Endodermal cell (in vitro differentiated cells): ENCODE data around the gene C1orf198. TPM values are rescaled to one million over a fixed set of nuclear protein-coding genes. Genes with fewer than 3 reads are reported as not detected.

Experiments
- DNase-seq: peaks from one replicate; pipeline ENCODE4 v3.0.0-alpha.2; 2017
- H3K27ac ChIP-seq: 2 replicates; pipeline ENCODE4 v1.5.1; 2013; ENCODE audit warnings: mild to moderate bottlenecking, low read depth, low read length, moderate library complexity
- H3K27me3 ChIP-seq: 2 replicates; pipeline ENCODE4 v1.6.1; 2013; ENCODE audit warnings: mild to moderate bottlenecking, low read length, moderate library complexity; ENCODE audit not compliant: insufficient read depth, control insufficient read depth, poor library complexity, severe bottlenecking
- H3K36me3 ChIP-seq: 2 replicates; pipeline ENCODE4 v1.7.0; 2013; ENCODE audit warnings: mild to moderate bottlenecking, low read length, moderate library complexity; ENCODE audit not compliant: control insufficient read depth, insufficient read depth
- H3K4me1 ChIP-seq: one replicate; pipeline ENCODE4 v1.7.0; 2013; ENCODE audit warnings: low read length; ENCODE audit not compliant: control insufficient read depth, insufficient read depth
- H3K4me3 ChIP-seq: 2 replicates; pipeline ENCODE4 v1.5.1; 2013; ENCODE audit warnings: mild to moderate bottlenecking, low read length, moderate library complexity
- H3K9ac ChIP-seq: 2 replicates; pipeline ENCODE4 v1.6.1; 2013; ENCODE audit warnings: mild to moderate bottlenecking, low read length, moderate library complexity; ENCODE audit not compliant: poor library complexity, severe bottlenecking; ENCODE audit errors: extremely low read depth
- H3K9me3 ChIP-seq: 2 replicates; pipeline ENCODE4 v1.6.1; 2013; ENCODE audit warnings: mild to moderate bottlenecking, low read length, moderate library complexity; ENCODE audit not compliant: control insufficient read depth
- H3K27ac Mint-ChIP-seq: 2 replicates; pipeline ENCODE4 v1.8.0; 2020; ENCODE audit warnings: mixed read lengths
- H3K27me3 Mint-ChIP-seq: 2 replicates; pipeline ENCODE4 v1.8.0; 2021; ENCODE audit warnings: mild to moderate bottlenecking, mixed read lengths; ENCODE audit not compliant: insufficient read depth
- H3K36me3 Mint-ChIP-seq: 2 replicates; pipeline ENCODE4 v1.8.0; 2020; ENCODE audit warnings: low read depth, mixed read lengths
- H3K4me1 Mint-ChIP-seq: 2 replicates; pipeline ENCODE4 v1.8.0; 2020; ENCODE audit warnings: mixed read lengths
- H3K4me3 Mint-ChIP-seq: 2 replicates; pipeline ENCODE4 v1.8.0; 2020; ENCODE audit warnings: mild to moderate bottlenecking, moderate library complexity, mixed read lengths
- H3K9me3 Mint-ChIP-seq: 2 replicates; pipeline ENCODE4 v1.8.0; 2020; ENCODE audit warnings: mild to moderate bottlenecking, mixed read lengths
- CTCF ChIP-seq: fragments of 200-600 bp; sonication (generic); conservative IDR thresholded peaks from 2 replicates; pipeline ENCODE4 v1.5.0; 2021; ENCODE audit warnings: antibody characterized with exemption, mild to moderate bottlenecking
- WGBS, 2 experiments: methylation state at CpG; one replicate each; pipeline versions ENCODE4 v1.1.5 to v1.1.7; 2013; ENCODE audit warnings: missing lambda C conversion rate in 2 of 2, mixed read lengths in 1 of 2; ENCODE audit not compliant: insufficient coverage in 1 of 2, insufficient read length in 1 of 2; 5-methylcytosine and 5-hydroxymethylcytosine counted together
- total RNA-seq, 2 donors: library from RNA; stranded (reverse); fragmentation: NEBNext Ultra II Directional in 1 of 2; extraction: Animal tissue kit (Norgen Biotek cat#: 25700) in 1 of 2; gene quantifications; 2 replicates in 1 of 2; 3 replicates in 1 of 2; pipeline ENCODE4 v1.2.1, GENCODE V29; 2021

C1orf198 gene
- total RNA-seq, 2 donors from 2014 or later = 37.5 to 44.8 TPM

- Histone ChIP-seq H3K9me3 (no peaks in the 10 kb centered on the region), H3K27me3 (no peaks in the 10 kb centered on the region), H3K36me3 (peaks cover 32% of the 10 kb centered on the region), H3K4me1 (no peaks in the 10 kb centered on the region), H3K9ac (no peak overlapping the region), H3K4me3 (no peak overlapping the region), H3K27ac (no peak overlapping the region)
- DNase-seq = no peak
- no peak for TF ChIP-seq CTCF
- Mint-ChIP-seq H3K27ac (no peak overlapping the region), H3K36me3 (peaks cover 18% of the 10 kb centered on the region), H3K4me1 (no peaks in the 10 kb centered on the region), H3K4me3 (no peak overlapping the region), H3K9me3 (no peaks in the 10 kb centered on the region), H3K27me3 (peaks cover 1% of the 10 kb centered on the region)
Observed at GRCh38 chr1:230910755-230911117, 42.4 kb upstream of the C1orf198 start.

GRCh38 chr1:230909974-230910754 is 41.8 kb upstream of the C1orf198 start:
- H3K36me3 Mint-ChIP-seq = peaks cover 21% of the 10 kb centered on the region
- no peak for DNase-seq
- WGBS, 2 experiments = 93 to 95% methylated on average over 11 to 13 of the region's 13 CpGs
- H3K4me3 Mint-ChIP-seq = no peak overlapping the region
- Histone ChIP-seq H3K36me3 (peaks cover 33% of the 10 kb centered on the region), H3K4me3 (no peak overlapping the region), H3K4me1 (no peaks in the 10 kb centered on the region), H3K27me3 (no peaks in the 10 kb centered on the region), H3K27ac (no peak overlapping the region), H3K9ac (no peak overlapping the region), H3K9me3 (no peaks in the 10 kb centered on the region)
- no peak for TF ChIP-seq CTCF
- no peak overlapping the region for H3K27ac Mint-ChIP-seq
- H3K4me1 Mint-ChIP-seq = no peaks in the 10 kb centered on the region
- peaks cover 1% of the 10 kb centered on the region for H3K27me3 Mint-ChIP-seq
- no peaks in the 10 kb centered on the region for H3K9me3 Mint-ChIP-seq

- no peak overlapping the region for H3K4me3 Mint-ChIP-seq
- H3K27me3 ChIP-seq = no peaks in the 10 kb centered on the region
- no peaks in the 10 kb centered on the region for H3K4me1 ChIP-seq
- H3K4me3 ChIP-seq = no peak overlapping the region
- no peak overlapping the region for H3K9ac ChIP-seq
- H3K27me3 Mint-ChIP-seq = no peaks in the 10 kb centered on the region
- DNase-seq = no peak
- H3K36me3 Mint-ChIP-seq = peaks cover 20% of the 10 kb centered on the region
- peaks cover 35% of the 10 kb centered on the region for H3K36me3 ChIP-seq
- no peaks in the 10 kb centered on the region for H3K9me3 Mint-ChIP-seq
- H3K9me3 ChIP-seq = no peaks in the 10 kb centered on the region
- no peaks in the 10 kb centered on the region for H3K4me1 Mint-ChIP-seq
- WGBS, 2 experiments = 88 to 89% methylated on average over 3 to 4 of the region's 4 CpGs
- no peak overlapping the region for H3K27ac Mint-ChIP-seq
- no peak overlapping the region for H3K27ac ChIP-seq
- TF ChIP-seq CTCF = peak; percentile 10
Observed at GRCh38 chr1:230907472-230908205, 39.3 kb upstream of the C1orf198 start.
